Measurements from ENCODE around the gene KRTAP4-5.
"Not testable (repeated sequence)": the region's sequence is repeated elsewhere in the genome, so short reads cannot be mapped to it uniquely, and the experiment has no call there.

KRTAP4-5 gene

DNA sequence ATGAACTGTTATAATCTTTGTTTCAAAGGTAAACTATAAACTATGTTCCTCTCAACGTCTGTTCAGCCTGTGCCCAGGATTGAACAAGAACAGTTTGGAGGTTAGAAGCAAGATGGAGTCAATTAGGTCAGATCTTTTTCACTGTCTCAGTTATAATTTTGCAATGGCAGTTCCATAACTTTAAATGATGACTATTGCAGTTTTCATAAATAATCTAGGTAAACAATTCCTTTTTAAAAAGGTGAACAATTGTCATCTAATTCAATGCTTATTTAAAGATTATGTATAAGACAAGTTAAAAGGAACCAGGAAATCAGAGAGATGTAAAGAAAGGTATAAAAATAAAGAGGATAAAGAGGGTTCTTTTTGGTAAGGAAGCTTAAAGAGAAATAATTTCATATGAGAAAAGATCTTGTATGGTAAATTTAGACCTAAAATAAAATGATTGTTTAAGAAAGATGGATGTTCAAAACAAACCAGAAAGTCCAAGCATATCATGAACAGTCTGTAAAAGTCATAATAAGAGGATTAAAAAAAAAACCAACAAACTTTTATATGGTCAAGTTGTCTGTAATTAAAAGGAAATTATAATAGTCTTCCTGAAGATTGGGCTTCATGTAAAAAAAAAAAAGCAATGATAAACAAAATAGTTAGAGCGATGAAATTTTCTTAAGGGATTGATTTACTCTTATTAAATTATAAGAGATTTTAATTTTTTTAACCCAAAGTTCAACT lies 38.3 kb downstream of the KRTAP4-5 start:
- DNase-seq (ENCODE audit: low read depth in 2 of 3, low spot score in 1 of 3) = no peak

DNA sequence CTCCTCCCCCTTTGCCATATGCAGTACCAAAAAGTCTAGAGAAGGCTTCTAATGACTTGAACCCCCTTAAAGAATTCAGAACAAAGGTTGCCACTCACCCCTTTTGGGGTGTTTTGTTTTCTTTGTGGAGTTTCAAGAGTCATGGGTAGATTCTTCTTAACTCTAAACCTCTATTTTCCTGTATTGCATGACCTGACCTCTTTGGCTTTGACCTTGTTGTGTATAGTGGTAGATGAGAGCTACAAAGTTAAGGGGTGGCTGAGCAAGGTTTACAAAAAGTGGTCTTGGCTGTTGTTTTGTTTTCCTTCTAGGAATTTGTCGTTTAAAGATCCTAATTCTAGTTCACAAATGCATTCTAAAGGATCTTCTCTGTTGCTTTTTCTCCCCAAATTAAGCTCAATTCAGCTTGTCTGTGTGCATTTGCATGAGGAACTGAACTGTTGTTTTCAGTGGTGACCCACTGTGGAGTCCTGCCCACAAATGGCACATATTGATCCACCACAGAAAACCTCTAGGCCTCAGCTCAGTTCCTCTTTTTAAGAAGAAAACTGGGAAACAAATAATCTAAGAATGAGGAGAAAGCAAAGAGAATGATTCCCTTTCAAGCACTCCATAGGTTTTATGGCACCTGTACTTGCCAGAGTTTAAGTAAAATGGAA lies 40.8 kb downstream of the KRTAP4-5 start:
- not testable (repeated sequence) for DNase-seq (ENCODE audit: low read depth in 2 of 3, low spot score in 1 of 3)

DNA sequence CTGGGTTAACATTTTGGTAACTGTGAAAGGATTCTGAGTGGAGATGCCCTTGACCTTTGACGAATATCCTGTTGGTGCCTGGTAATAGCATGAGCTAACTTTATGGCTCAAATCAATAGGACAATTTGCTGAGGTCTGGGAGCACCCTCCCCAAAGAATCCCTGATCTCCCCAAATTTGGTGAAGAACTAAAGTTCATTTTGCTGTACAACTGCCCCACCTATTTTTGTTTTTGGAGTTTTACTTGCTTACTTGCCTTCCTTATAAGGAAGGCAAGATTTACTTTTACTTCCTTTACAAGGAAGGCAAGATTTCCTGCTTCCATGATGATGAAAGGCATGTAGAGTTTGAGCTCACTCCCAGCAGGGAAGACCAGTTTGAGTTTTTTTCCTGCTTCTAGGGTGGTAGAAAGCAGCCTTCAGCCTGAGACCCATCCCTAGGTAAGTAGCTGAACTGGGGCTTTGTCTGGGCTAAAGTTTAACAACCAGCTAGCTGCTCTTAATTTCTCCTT lies 41.6 kb downstream of the KRTAP4-5 start:
- no peak for DNase-seq (ENCODE audit: low read depth in 2 of 3, low spot score in 1 of 3)

DNA sequence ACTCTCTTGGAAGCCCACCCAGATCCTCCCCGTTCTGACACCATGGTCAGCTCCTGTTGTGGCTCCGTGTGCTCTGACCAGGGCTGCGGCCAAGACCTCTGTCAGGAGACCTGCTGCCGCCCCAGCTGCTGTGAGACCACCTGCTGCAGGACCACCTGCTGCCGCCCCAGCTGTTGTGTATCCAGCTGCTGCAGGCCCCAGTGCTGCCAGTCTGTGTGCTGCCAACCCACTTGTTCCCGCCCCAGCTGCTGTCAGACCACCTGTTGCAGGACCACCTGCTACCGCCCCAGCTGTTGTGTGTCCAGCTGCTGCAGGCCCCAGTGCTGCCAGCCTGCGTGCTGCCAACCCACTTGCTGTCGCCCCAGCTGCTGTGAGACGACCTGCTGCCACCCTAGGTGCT lies 44.3 kb downstream of the KRTAP4-5 start, which contains the start of gene KRTAP4-9:
TSS of gene KRTAP4-9 (plus strand) at position 43 of the 400 bp plus-strand sequence. CDS start at position 43, 0 bp downstream.
- DNase-seq (ENCODE audit: low read depth in 2 of 3, low spot score in 1 of 3) = not testable (repeated sequence)

DNA sequence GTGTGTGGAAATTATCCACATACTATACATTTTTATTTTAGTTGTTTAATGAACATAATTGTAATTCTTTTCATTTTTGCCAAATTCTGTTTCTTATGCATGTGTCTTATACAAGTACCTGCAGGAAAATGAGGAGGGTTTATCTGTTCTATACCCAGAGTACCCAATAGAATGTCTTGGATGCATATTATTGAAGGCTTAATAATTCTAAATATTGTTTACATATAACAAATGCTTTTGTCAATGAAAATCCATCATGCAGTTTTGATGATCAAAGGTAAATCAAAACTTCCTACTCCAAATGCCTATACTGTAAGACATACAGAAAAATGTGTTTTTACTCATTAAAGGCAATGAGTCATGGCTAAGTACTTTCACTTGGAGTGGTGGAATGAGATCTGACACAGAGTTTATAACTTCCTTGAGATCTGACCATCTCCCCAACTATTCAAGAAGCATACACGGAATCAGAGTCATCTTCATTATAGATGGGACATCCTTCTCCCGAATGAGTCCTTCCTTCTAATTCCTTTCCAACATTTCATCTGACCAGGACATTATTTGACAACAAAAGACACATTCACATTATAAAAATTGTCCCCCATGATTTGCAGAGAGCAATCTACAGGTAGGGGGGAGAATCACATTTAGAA lies 45.1 kb downstream of the KRTAP4-5 start:
- DNase-seq (ENCODE audit: low read depth in 2 of 3, low spot score in 1 of 3) = not testable (repeated sequence)

DNA sequence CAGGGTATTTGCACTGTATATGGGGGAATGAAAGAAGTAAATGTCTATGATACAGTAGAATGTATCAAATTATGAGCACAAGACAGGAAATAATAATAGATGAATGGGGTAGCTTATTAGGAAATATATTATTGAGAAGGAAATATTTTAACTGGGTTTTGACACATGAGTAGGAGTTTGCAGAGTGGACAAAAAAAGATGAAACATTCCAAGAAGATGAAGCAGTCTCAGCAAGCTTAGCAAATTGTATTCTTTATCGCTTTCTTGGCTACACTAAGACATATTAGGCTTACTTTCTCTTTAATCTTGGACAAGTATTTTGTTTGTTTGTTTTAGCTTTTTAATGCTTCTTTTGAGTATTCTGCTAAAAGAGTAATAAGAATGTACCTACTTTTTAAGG lies 45.7 kb downstream of the KRTAP4-5 start:
- DNase-seq (ENCODE audit: low read depth in 2 of 3, low spot score in 1 of 3) = no peak

DNA sequence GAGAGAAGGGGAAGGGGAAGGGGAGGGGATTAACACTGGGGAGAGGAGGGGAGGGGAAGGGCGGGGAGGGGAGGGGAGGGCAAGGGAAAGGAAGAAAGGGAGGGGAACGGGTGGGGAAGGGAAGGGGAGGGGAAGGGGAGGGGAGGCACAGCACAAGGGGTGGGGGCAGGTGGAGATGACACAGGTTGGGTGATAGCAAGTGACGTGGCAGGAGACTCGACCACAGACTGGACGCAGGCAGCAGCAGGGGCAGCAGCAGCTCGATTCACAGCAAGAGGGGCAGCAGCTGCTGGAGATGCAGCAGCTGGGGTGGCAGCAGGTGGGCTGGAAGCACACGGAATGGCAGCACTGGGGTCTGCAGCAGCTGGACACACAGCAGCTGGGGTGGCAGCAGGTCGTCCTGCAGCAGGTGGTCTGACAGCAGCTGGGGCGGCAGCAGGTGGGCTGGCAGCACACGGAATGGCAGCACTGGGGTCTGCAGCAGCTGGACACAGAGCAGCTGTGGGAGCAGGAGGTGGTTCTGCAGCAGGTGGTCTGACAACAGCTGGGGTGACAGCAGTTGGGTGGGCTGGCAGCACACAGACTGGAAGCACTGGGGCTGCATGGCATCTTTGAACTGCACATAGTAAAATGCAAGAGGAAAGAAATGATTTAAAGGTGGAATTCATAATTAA lies 47.9 kb downstream of the KRTAP4-5 start, which contains the start of gene KRTAP4-16:
TSS of gene KRTAP4-16 (minus strand) at position 624 of the 674 bp plus-strand sequence. CDS start at position 624, 0 bp downstream.
- no peak for DNase-seq (ENCODE audit: low read depth in 2 of 3, low spot score in 1 of 3)

DNA sequence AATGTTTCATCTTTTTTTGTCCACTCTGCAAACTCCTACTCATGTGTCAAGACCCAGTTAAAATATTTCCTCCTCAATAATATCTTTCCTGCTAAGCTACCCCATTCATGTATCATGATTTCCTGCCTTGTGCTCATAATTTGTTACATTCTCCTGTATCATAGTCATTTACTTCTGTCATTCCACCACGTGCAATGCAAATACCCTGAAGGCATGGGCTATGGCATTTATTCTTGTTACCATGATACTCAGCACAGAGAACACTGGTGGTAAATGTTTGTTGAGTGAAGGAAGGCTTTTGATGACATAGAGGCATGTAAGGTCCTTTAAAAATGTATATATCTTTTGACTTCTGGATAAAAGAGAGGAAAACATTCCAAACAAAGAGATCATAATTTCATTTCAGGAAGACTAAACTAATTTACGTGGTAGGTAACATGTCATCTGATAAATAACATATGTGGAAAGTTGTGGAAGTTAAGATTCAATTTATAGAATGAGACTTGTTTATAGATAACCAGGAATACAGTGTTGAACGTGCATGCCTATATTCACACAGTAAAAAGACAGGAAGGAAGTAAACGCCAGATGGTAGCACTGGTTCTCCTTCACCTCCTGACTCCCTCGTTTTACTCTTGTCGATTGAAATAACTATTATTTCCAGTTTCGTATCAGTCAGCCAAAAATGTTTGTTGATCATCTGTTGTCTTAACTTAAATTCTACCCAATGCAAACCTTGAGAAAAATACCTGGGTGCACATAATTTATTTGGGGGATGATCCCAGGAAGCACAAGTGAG lies 49.7 kb downstream of the KRTAP4-5 start:
- not testable (repeated sequence) for DNase-seq (ENCODE audit: low read depth in 2 of 3, low spot score in 1 of 3)

Data from stimulated activated CD4-positive, alpha-beta T cell treated with anti-CD3 and anti-CD28 coated beads, Interleukin-12 subunit alpha, Interleukin-12 subunit beta, amount 100 ng/mL, for 48 hours (primary cell).